H1 (cell line): ENCODE measurements around the gene CGNL1. TPM values are rescaled to one million over a fixed set of nuclear protein-coding genes. Genes with fewer than 3 reads are reported as not detected.

Source experiments
- CTCF ChIA-PET: fragments of 300-600 bp; sonication (Branson Sonifier 250); formaldehyde crosslinking; loops from one replicate; lab custom pipeline; 2021; ENCODE audit not compliant: partially characterized antibody; lab: Charles Lee
- POLR2A ChIA-PET: fragments of 300-600 bp; sonication (Branson Sonifier 250); formaldehyde crosslinking; loops from one replicate; lab custom pipeline; 2021; ENCODE audit warnings: inconsistent platforms; ENCODE audit not compliant: partially characterized antibody; lab: Charles Lee
- DNase-seq, 2 experiments: peaks; one replicate each; pipeline versions ENCODE4 v3.0.0 to v3.0.0-alpha.2; 2010 to 2022; ENCODE audit warnings: low spot score in 2 of 2, low read depth in 1 of 2, mixed read lengths in 1 of 2
- FAIRE-seq: peaks from 2 replicates; lab custom pipeline; 2011; peaks lifted over from hg19 to GRCh38; lab: Jason Lieb, UNC
- H2AFZ ChIP-seq: 2 replicates; pipeline ENCODE4 v1.8.1; 2012; ENCODE audit warnings: low read length, inconsistent platforms
- H2AK5ac ChIP-seq: 2 replicates; pipeline ENCODE4 v1.6.1; 2013; ENCODE audit warnings: low read depth, low read length
- H2BK120ac ChIP-seq: replicated peaks from 2 replicates; pipeline ENCODE3; 2013; ENCODE audit warnings: low read depth, low read length, inconsistent platforms
- H2BK12ac ChIP-seq: 2 replicates; pipeline ENCODE4 v1.6.1; 2013; ENCODE audit warnings: low read depth, low read length
- H2BK15ac ChIP-seq: 2 replicates; pipeline ENCODE4 v1.6.1; 2013; ENCODE audit warnings: low read length
- H2BK20ac ChIP-seq: 2 replicates; pipeline ENCODE4 v1.6.1; 2013; ENCODE audit warnings: low read length
- H2BK5ac ChIP-seq: 2 replicates; pipeline ENCODE4 v1.6.1; 2013; ENCODE audit warnings: low read depth, low read length
- H3K14ac ChIP-seq: 2 replicates; pipeline ENCODE4 v1.6.1; 2013; ENCODE audit warnings: inconsistent platforms; ENCODE audit not compliant: insufficient read length
- H3K18ac ChIP-seq: 2 replicates; pipeline ENCODE4 v1.6.1; 2013; ENCODE audit warnings: low read length; ENCODE audit errors: extremely low read depth
- H3K23ac ChIP-seq: 2 replicates; pipeline ENCODE4 v1.6.1; 2013; ENCODE audit warnings: inconsistent platforms; ENCODE audit not compliant: insufficient read length
- H3K23me2 ChIP-seq: 2 replicates; pipeline ENCODE4 v1.6.1; 2013; ENCODE audit warnings: low read depth, low read length
- H3K27ac ChIP-seq: 2 replicates; pipeline ENCODE4 v1.6.1; 2011; ENCODE audit warnings: low read depth, low read length, inconsistent platforms
- H3K27me3 ChIP-seq, 4 experiments: replicated peaks in 1 of 4; 1 replicate in 1 of 4; 2 replicates in 3 of 4; pipeline versions ENCODE4 v1.6.1 to v1.8.1; 2011 to 2013; ENCODE audit warnings: low read length in 3 of 4, mild to moderate bottlenecking in 3 of 4, inconsistent platforms in 2 of 4, mixed read lengths in 2 of 4, moderate library complexity in 1 of 4; ENCODE audit not compliant: control insufficient read depth in 3 of 4, insufficient read depth in 3 of 4; ENCODE audit errors: extremely low read depth in 1 of 4
- H3K36me3 ChIP-seq, 4 experiments: 2 replicates each; pipeline versions ENCODE4 v1.6.1 to v1.8.1; 2011 to 2013; ENCODE audit warnings: mild to moderate bottlenecking in 4 of 4, low read length in 3 of 4, moderate library complexity in 2 of 4, control low read depth in 1 of 4, inconsistent platforms in 1 of 4; ENCODE audit not compliant: insufficient read depth in 4 of 4, control insufficient read depth in 2 of 4
- H3K4ac ChIP-seq: replicated peaks from 2 replicates; pipeline ENCODE3; 2013; ENCODE audit warnings: low read length, low read depth, mixed read lengths, inconsistent platforms; ENCODE audit not compliant: insufficient read length
- H3K4me1 ChIP-seq, 4 experiments: replicated peaks in 1 of 4; 1 replicate in 1 of 4; 2 replicates in 3 of 4; pipeline versions ENCODE4 v1.6.1 to v1.8.1; 2011 to 2013; ENCODE audit warnings: low read length in 3 of 4, inconsistent platforms in 2 of 4, mixed read lengths in 1 of 4; ENCODE audit not compliant: insufficient read depth in 4 of 4, control insufficient read depth in 3 of 4
- H3K4me2 ChIP-seq, 2 experiments: 2 replicates each; pipeline versions ENCODE4 v1.6.1 to v1.8.1; 2011 to 2013; ENCODE audit warnings: low read depth in 2 of 2, low read length in 2 of 2, control low read depth in 1 of 2, inconsistent platforms in 1 of 2, mild to moderate bottlenecking in 1 of 2; ENCODE audit not compliant: insufficient read depth in 1 of 2
- H3K4me3 ChIP-seq, 4 experiments: fragments of 200-600, 300-600 bp in 1 of 4; sonication (generic), shearing (Covaris generic), sonication (Bioruptor Twin) in 1 of 4; 2 replicates each; pipeline versions ENCODE4 v1.5.1 to v1.8.1; 2011 to 2016; ENCODE audit warnings: low read length in 4 of 4, low read depth in 3 of 4, control low read depth in 2 of 4, inconsistent platforms in 2 of 4, mild to moderate bottlenecking in 2 of 4, mixed read lengths in 1 of 4, moderate library complexity in 1 of 4; ENCODE audit not compliant: insufficient read depth in 2 of 4; ENCODE audit errors: extremely low read depth in 1 of 4
- H3K56ac ChIP-seq: replicated peaks from 2 replicates; pipeline ENCODE3; 2013; ENCODE audit warnings: low read depth, mild to moderate bottlenecking, mixed read lengths, low read length, inconsistent platforms; ENCODE audit not compliant: insufficient read length
- H3K79me1 ChIP-seq: 2 replicates; pipeline ENCODE4 v1.6.1; 2013; ENCODE audit warnings: low read depth, low read length, control low read depth
- H3K79me2 ChIP-seq, 2 experiments: 2 replicates each; pipeline versions ENCODE4 v1.6.1 to v1.8.1; 2012 to 2013; ENCODE audit warnings: low read length in 2 of 2, mild to moderate bottlenecking in 2 of 2, inconsistent platforms in 1 of 2; ENCODE audit not compliant: insufficient read depth in 2 of 2, control insufficient read depth in 1 of 2
- H3K9ac ChIP-seq, 4 experiments: replicated peaks in 1 of 4; 1 replicate in 1 of 4; 2 replicates in 3 of 4; pipeline versions ENCODE4 v1.6.1 to v1.8.1; 2011 to 2013; ENCODE audit warnings: low read depth in 3 of 4, low read length in 3 of 4, control low read depth in 2 of 4, mild to moderate bottlenecking in 2 of 4, moderate library complexity in 2 of 4, inconsistent platforms in 1 of 4; ENCODE audit errors: extremely low read depth in 1 of 4
- H3K9me3 ChIP-seq, 2 experiments: 2 replicates each; pipeline versions ENCODE4 v1.6.1 to v1.8.1; 2012 to 2013; ENCODE audit warnings: mild to moderate bottlenecking in 2 of 2, moderate library complexity in 2 of 2, control low read depth in 1 of 2, inconsistent platforms in 1 of 2, low read depth in 1 of 2, low read length in 1 of 2, mixed read lengths in 1 of 2; ENCODE audit not compliant: insufficient read depth in 2 of 2
- H4K20me1 ChIP-seq, 2 experiments: replicated peaks in 1 of 2; 2 replicates each; pipeline versions ENCODE3 to v1.8.1; 2011 to 2013; ENCODE audit warnings: inconsistent platforms in 2 of 2, low read length in 2 of 2, mild to moderate bottlenecking in 1 of 2; ENCODE audit not compliant: insufficient read depth in 2 of 2, control insufficient read depth in 1 of 2
- H4K5ac ChIP-seq: 2 replicates; pipeline ENCODE4 v1.6.1; 2013; ENCODE audit warnings: low read length, low read depth, mixed read lengths, inconsistent platforms; ENCODE audit not compliant: insufficient read length
- H4K8ac ChIP-seq: 2 replicates; pipeline ENCODE4 v1.8.0; 2013; ENCODE audit warnings: mild to moderate bottlenecking, moderate library complexity, low read length, inconsistent platforms; ENCODE audit not compliant: insufficient read depth; ENCODE audit errors: extremely low read depth
- H4K91ac ChIP-seq: replicated peaks from 2 replicates; pipeline ENCODE3; 2013; ENCODE audit warnings: low read length, mixed read lengths, inconsistent platforms; ENCODE audit not compliant: insufficient read length
- BCL11A ChIP-seq, 2 experiments: IDR thresholded peaks; one replicate each; pipeline ENCODE4 v1.6.1; 2011; ENCODE audit warnings: low read depth in 2 of 2, low read length in 2 of 2, mild to moderate bottlenecking in 2 of 2
- GABPA ChIP-seq: IDR thresholded peaks from 2 replicates; pipeline ENCODE4 v1.6.1; 2011; ENCODE audit warnings: mild to moderate bottlenecking, low read length, moderate library complexity, borderline replicate concordance; ENCODE audit not compliant: insufficient read depth
- HDAC2 ChIP-seq, 2 experiments: fragments of 300-600 bp in 1 of 2; sonication (generic) in 1 of 2; IDR thresholded peaks; 2 replicates each; pipeline ENCODE4 v1.6.1; 2011 to 2012; ENCODE audit warnings: low read depth in 2 of 2, low read length in 2 of 2, mild to moderate bottlenecking in 2 of 2, moderate library complexity in 2 of 2, borderline replicate concordance in 1 of 2, inconsistent platforms in 1 of 2
- RAD21 ChIP-seq, 2 experiments: IDR thresholded peaks in 1 of 2; conservative IDR thresholded peaks in 1 of 2; 2 replicates each; pipeline ENCODE4 v1.6.1; 2011; ENCODE audit warnings: low read depth in 2 of 2, low read length in 2 of 2, improper control_type of control experiment in 1 of 2, inconsistent platforms in 1 of 2, mild to moderate bottlenecking in 1 of 2, moderate library complexity in 1 of 2
- SP4 ChIP-seq: IDR thresholded peaks from 2 replicates; pipeline ENCODE4 v1.6.1; 2012; ENCODE audit warnings: low read length, inconsistent platforms
- SUZ12 ChIP-seq: fragments of 200-600 bp; sonication (generic); IDR thresholded peaks from 2 replicates; pipeline ENCODE4 v1.6.1; 2012; ENCODE audit warnings: mild to moderate bottlenecking, inconsistent platforms, low read length, moderate library complexity, mixed read lengths
- TBP ChIP-seq: IDR thresholded peaks from 2 replicates; pipeline ENCODE4 v1.6.1; 2011; ENCODE audit warnings: low read depth, low read length, improper control_type of control experiment
- TEAD4 ChIP-seq: IDR thresholded peaks from 2 replicates; pipeline ENCODE4 v1.6.1; 2012; ENCODE audit warnings: low read depth, low read length, inconsistent platforms, mixed read lengths
- WGBS, 2 experiments: shearing (Covaris generic) in 1 of 2; methylation state at CpG; one replicate each; pipeline versions ENCODE4 v1.1.6 to v1.1.7; 2013 to 2015; ENCODE audit warnings: low lambda C conversion rate in 2 of 2, mixed read lengths in 2 of 2, inconsistent platforms in 1 of 2, low coverage in 1 of 2, missing lambda C conversion rate in 1 of 2; ENCODE audit not compliant: insufficient replicate concordance in 2 of 2, insufficient coverage in 1 of 2, insufficient read length in 1 of 2; ENCODE audit errors: extremely low coverage in 1 of 2, missing lambda C conversion rate in 1 of 2; 5-methylcytosine and 5-hydroxymethylcytosine counted together
- polyA plus RNA-seq, 7 experiments: library from polyadenylated mRNA; depleted of rRNA in 3 of 7; stranded (reverse) in 5 of 7; unstranded in 2 of 7; fragments of >200 nt in 5 of 7; fragments of 200-250 nt in 2 of 7; gene quantifications; 1 replicate in 5 of 7; 2 replicates in 1 of 7; 4 replicates in 1 of 7; pipeline versions ENCODE4 v1.2.1 to v1.2.3, GENCODE V29; 2011 to 2013; ENCODE audit warnings: missing spikeins in 2 of 7, mixed read lengths in 2 of 7
- total RNA-seq: library from RNA; stranded (reverse); fragmentation: NEBNext Ultra II Directional; extraction: Animal tissue kit (Norgen Biotek cat#: 25700); gene quantifications from 2 replicates; pipeline ENCODE4 v1.2.1, GENCODE V29; 2021

The CGNL1 gene
- total and polyA plus RNA-seq, 2 of the 8 experiments (the other 6 are each of a cell fraction or from before 2014, with no cell fraction given): 21.8 to 75.6 TPM

GRCh38 chr15:57364282-57365007 lies 11.9 kb upstream of the CGNL1 start:
- Histone ChIP-seq H3K56ac (no peak overlapping the region), H3K23ac (no peak overlapping the region), H4K8ac (no peak overlapping the region), H4K20me1 (no peaks in the 10 kb centered on the region), H3K79me1 (no peaks in the 10 kb centered on the region), H3K23me2 (no peaks in the 10 kb centered on the region), H3K4me2 (0 out of 4 replicates have a peak overlapping the region, but pooled peaks of 1 of the 2 experiments have one; percentile 5), H3K27ac (no peak overlapping the region), H2BK20ac (no peak overlapping the region; the same call in 1 of the 2 replicates), H2AK5ac (no peak overlapping the region), H3K79me2 (no peaks in the 10 kb centered on the region), H4K91ac (no peak overlapping the region), H3K4me1 (peaks cover 0 to 7% (median 4%) of the 10 kb centered on the region in 4 experiments; a peak in 5 of 7 replicates), H2AFZ (no peak overlapping the region), H3K9me3 (0 out of 4 replicates have a peak, but pooled peaks cover 0 to 3% of the 10 kb centered on the region in 2 experiments), H3K18ac (peak overlapping the region; percentile 49; the same call in 1 of the 2 replicates), H3K4me3 (no peak overlapping the region), H2BK5ac (no peak overlapping the region; the same call in 1 of the 2 replicates), H2BK15ac (no peak overlapping the region), H3K27me3 (no peaks in the 10 kb centered on the region), H3K36me3 (no peaks in the 10 kb centered on the region), H3K9ac (no peak overlapping the region; a peak in 1 of 7 replicates), H2BK120ac (no peak overlapping the region), H2BK12ac (0 out of 2 replicates have a peak overlapping the region, but pooled peaks have one; percentile 56), H4K5ac (no peak overlapping the region), H3K4ac (no peak overlapping the region), H3K14ac (no peak overlapping the region)
- DNase-seq: no peak
- ChIA-PET CTCF (interaction anchor here (0.6 to 3.2 kb wide), 31 partner anchors 7 to 277 kb away, joined by 3 to 21 read pairs (median 4); no protein-coding TSS in a partner anchor), POLR2A (interaction anchor here (0.7 to 2.4 kb wide), 6 partner anchors 11 to 24 kb away, joined by 3 to 8 read pairs (median 4); no protein-coding TSS in a partner anchor)
- WGBS, 2 experiments: 47% methylated on average over 9 of the region's 9 CpGs; no CpG with 5 or more reads in 1 of the 2 experiments
- FAIRE-seq: no peak
- TF ChIP-seq SP4 (no peak), GABPA (no peak; the same call in 1 of the 2 replicates), TBP (no peak), SUZ12 (no peak), RAD21 (IDR thresholded peaks at IDR 0.05 in 1 of 2, conservative IDR thresholded peaks at IDR 0.05 in 1 of 2; ENCODE audit: low read depth in 2 of 2, low read length in 2 of 2) (peak in 1 of 2 experiments; percentile 52; a peak in 2 of 4 replicates), BCL11A (IDR thresholded peaks at IDR 0.05; ENCODE audit: low read depth in 2 of 2, low read length in 2 of 2) (no peak), HDAC2 (IDR thresholded peaks at IDR 0.05; ENCODE audit: borderline replicate concordance in 1 of 2, low read depth in 2 of 2, low read length in 2 of 2) (peak in 1 of 2 experiments; percentile 40; a peak in 1 of 4 replicates), TEAD4 (no peak)
